Astrocyte of the hippocampus (primary cell): ENCODE measurements around the gene AFF3.

ENCODE experiments used
- DNase-seq: peaks from one replicate; pipeline ENCODE4 v3.0.0; 2011; ENCODE audit warnings: low read depth, low spot score

AFF3 gene

DNA sequence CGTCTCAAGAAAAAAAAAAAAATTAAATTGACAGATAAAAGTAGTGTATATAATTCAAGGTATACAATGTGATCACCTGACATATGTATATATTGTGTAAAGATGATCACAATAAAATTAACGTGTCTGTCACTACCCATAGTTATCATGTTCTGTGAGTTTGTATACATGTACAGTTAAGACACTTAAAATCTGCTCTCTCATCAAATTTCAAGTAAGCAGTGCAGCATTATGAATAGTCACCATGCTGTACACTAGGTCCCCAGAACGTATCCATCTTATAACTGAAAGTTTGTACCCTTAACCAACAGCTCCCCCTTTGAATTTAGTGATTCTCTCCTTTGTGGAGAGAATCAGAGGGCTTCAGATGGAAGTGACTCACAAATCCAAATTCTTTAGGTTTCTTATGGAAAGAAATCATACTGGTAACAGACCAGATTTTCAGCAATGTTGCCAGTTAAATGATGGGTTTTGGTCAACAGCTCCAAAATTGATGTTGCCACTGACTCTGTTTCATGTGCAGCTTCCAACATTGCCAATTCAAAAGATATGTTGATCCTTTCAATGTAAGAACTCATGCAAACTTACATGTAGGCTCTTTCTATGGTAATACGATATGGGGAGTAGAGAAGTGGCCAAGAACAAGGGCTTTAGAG is 281.5 kb downstream of the AFF3 start:
- DNase-seq, result no peak

DNA sequence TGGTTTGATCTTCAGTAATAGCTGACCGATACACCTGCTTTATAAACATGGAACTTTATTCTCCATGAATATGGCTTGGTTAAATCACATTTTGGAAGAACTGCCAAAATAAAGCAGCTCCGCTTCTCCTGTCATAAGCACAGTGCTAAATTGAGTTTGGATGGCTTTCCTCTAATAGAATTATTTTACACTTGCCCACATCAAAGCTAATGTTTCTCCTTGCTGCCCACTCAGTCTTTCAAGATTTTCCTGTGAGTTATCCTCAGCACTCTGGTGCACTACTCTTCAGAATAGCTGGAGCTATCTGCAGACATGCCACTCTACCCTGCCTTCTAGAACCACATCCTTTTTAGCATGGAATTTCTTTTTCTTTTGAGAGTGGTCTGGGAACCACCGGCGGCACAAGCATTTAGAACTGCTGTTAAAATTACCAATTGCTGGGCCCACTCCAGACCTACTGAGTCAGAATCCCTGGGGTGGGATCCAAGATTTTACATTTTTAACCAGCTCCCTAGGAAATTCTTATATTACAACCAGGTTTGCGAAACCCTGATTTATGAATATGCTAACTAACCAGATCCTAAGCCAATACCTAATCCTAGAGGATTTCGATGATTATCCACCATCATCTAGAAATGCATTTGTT is 283.3 kb downstream of the AFF3 start:
- DNase-seq, result peak; percentile 78

DNA sequence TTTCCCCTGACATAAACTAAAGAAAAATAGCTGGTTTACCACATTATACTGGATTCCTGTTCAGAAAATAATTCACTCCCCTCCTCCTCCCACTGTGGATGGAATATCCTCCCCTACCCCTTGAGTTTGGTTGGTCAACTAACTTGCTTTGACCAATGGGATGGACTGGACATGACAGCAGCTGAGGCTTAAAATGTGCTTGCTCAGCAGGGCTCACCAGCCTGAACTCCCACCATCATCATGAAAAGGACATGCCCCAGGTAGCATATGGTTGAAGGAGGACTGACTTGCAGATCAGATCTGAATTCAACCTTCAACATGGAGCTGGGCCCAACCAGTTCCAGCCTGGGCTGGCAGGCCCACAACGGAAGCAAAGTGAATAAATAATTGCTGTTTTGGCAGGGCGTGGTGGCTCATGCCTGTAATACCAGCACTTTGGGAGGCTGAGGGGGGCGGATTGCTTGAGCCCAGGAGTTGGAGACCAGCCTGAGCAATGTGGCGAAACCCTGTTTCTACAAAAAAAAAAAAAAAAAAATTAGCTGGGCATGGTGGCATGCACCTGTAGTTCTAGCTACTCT is 284.4 kb downstream of the AFF3 start:
- no peak for DNase-seq

DNA sequence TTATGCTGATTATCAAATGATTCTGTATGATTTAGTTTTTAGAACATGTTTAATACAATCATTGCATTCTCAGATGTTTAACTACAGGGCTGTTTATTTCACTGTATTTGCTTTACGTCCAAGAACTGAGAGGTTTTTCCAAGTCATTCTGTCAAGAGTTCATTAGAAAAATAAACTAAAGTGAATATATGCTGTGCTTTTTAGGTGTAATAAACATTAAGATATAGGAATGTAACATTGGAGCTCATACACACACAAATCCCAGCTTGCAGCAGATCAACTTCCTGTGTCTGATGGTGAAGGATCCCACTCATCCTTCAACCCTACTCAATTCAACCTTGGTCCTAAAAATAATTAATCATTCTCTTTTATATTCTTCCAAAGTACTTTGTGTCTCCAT is 285.0 kb downstream of the AFF3 start:
- no peak for DNase-seq

DNA sequence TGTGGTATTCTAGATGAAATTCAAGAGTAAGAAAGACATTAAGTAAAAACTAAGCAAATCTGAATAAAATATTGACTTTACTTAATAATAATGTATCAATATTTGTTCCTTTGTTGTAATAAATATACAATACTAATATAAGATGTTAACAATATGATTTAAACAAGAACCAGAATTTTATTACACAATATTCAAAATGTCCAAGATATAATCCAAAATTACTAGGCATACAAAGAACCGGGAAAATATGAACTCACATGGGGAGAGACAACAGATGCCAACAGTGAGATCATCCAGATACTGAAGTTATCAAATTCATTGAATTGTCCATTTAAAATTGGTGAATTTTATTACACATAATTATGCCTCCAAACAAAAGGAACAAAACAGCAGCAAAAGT is 286.3 kb downstream of the AFF3 start:
- DNase-seq, result no peak

DNA sequence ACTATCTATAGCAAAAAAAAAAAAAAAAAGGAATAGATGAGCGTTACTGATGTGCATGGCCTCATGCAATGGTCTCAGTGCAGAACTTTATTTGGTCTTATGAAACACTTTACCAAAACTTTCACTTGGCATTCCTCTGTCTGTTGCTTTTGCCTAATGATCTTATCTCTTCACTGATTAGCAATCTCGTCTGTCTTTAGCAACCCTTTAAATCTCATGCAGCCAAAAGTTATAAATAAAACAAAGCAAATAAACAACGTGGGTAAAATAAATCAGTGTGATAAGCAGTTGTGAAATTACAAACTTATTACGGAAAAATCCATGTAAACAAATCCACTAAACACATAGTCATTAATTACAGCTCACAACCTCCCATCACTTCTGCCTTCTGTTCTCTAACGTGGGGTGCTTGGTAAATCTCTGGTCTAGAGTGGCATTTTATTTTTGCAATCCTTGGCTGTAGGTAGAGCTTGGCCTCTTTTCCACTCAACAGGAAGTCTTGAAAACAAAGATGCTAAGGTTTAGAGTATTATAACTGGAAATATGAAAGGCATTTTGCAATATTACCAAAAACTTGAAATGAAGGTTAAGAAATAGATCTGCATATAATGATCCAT is 288.0 kb downstream of the AFF3 start:
- no peak for DNase-seq

DNA sequence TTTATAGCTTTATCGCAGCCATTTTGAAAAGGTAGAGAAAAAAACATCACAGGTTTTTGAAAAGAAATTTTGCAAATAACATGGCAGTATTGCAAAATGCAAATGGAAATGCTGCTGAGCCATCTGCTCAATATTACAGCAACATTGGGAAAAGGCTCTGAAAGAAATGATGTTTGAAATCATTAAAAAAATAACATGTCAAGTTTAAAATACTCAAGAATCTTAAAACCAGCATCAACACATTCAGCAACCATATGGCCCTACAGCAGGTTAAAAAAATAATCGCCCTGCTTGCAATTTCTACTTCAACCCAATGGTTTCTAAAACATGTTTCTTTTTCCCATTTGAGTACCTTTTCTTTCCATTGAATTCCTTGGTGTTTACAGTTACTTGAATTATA is 289.4 kb downstream of the AFF3 start:
- no peak for DNase-seq

DNA sequence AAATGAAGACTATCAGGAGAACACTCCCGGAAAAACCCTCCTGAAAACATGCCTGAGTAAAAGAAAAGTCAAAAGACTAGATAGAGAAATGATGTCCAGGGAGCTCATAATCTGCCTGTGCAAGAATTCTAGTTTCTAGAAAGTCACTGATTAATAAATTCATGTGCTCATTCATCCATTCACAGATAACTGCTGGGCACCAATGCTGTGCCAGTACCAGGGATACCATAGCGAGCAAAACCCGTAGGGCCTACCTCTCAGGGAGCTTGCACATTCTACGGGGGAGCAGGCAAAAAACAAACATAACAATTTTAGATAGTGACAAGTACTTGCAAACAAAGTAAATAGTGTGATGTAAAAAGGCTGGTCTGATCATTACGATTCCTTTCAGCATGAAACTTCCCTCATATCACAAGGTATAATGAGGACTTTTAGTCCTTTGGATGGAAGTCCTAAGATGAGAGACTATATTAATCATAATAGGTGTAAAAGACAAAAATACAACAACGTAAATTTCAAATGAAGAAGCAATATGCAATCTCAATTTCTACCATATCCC is 289.9 kb downstream of the AFF3 start:
- DNase-seq, result no peak

DNA sequence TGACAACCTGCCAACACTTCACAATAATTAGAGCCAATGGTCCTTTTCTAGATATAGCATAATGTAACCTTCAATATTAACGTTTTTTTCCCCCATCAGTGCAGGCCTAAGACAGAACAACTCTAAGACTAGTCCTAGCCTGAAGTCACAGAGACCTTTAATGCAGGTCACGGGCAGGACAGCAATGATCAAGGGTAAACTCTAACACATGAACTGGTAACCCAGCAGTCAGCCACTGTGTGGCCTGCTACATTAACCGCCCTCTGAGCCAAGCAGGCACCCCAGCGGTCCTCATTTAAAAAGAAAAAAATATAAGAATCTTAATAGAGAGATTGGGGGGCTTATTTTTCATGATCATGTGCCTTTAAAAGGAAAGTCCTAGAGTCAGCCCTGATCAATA is 290.6 kb downstream of the AFF3 start:
- DNase-seq, result no peak

DNA sequence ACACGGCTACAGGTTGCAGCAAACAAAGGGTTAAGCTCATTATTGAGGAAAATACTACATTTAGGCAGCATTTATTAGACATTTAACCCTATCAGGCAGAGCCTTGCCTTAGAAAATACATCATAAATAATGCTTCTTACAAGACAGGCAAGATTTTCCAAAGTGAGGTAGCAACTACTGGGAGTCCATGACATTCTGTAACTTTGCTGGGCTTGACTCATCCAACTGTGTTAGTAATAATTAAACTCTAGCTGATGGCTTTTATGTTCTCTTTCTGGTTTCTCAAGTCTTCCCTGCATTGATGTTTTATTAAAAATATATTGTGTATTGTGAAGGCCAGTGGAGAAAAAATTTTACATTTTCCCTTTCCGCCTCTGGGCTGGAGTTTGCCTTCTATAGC is 291.3 kb downstream of the AFF3 start:
- DNase-seq, result no peak

DNA sequence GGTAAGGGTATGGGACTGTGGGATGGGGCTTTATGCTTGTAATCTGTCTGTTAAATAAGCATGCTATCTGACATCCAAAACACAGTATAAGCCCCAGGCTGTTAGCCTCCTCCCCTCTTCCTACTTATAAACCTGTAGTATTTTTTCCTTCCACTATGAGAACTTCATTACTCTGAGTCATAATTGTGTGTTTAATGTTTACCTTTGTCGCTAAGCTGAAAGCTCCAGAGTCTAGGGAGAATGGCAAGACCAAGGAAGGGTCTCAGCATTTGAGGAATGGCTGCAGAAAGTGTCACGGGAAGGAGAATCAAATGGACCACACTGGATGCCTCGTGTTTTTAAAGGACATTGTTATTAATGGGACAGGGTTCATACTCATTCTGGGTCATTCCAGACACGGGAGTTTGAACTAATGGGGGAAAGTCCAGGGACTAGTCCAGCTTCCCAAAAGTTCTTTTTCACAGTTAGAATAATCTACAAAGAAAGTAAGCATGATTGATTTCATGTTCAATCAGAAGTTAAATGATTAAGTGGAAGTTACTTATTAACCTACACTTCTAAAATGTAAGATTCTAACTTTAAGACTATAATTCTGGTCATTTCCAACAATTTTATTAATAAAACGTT is 292.2 kb downstream of the AFF3 start:
- DNase-seq, result peak; percentile 23

DNA sequence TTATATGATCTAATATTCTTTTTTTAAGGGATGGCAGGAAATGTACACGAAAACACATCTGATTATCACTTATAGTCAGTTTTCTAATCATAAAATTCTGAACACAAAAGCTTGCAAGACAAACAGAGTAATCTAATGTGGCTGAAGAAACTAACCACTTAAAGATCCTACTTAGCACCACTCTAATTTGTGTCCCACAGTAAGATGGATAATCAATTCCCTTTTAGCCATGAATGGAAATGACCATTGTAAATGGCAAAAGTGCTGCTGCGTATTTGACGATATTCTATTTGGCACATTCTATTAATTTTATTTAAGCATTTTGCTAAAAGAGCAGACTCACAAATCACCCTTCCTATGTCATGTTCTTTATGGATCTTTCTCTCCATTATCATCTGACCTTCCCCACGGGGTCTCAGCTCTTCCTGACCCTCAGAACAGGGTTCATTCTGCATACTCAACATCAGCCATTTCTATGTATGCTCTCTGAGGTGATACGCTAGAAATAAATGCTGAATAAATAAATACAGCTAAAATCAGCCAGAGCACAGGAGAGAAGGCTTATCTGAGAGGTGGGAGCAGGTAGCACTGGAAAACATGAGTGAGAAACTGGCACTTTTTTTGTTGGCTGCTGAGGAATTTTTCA is 295.8 kb downstream of the AFF3 start:
- no peak for DNase-seq

DNA sequence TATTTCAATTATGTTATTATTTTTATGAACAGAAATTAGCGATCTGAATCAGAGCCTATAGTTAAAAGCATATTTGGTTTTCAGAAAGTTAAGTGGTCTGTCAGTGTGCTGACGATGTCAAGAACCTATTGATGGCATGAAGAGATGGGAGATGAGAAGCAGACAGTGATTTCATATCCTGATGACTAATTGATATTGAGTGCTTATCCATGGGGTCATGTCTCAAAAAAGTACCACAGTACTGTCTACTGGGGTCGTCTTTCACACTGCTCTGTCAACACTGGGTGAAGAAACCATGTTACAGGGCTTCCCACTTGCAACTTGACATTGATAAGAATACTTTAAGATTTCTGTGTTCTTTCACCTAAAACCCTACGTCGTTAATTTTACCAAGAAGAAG is 297.1 kb downstream of the AFF3 start:
- no peak for DNase-seq

DNA sequence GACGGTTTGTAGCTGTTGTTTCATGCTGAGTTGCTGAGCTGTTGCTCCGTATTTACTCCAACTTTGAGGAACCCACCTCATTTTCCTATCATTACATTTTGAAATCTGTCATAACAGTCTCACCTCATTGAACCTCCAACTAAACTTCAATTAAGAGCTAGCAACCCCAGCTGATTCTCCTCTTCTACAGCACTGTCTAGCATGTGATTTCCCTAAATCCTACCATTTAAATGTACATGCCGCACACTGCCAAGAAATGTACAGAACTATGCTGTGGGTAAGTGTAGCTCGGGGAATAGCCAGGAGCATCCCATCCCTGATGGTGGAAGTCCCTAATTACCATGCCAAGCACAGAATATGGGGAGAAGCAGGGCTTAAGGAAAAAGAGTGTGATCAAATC is 299.9 kb downstream of the AFF3 start:
- no peak for DNase-seq

DNA sequence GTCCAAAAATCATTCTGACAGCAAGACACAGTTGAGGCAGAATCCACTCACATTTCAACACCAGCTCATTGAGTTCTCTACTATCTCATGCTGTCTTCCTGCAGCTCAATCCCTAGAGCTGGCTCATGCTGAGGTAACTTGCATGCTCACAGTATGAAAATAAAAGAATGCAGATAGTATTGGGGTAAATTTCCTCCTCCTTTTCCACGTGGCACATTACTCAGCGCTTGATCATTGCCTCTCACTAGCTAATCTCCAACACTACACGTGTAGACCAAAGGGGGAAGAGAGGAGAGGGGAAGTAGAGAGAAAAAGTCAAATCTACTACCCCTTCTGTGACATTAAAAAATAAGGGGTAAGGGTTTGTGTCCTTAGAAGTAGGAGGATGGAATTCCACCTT is 300.6 kb downstream of the AFF3 start:
- DNase-seq, result peak; percentile 38

DNA sequence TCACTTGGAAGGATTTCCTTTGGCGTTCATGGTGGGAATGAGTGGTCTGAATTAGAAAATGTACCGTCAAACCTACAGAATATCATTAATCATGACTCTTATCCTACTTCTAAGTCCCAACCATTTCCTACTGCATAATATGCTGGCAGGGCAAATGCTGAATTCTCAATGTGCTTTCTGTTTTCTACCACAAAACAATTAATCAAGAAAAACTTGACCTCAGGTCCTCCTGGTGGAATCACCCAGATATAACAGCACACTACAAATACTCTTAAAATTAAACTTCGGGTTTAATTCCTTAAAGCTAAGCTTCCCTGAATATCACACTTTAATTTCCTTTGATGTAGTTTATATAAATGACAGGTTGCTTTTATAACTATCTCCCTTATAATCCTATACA is 301.6 kb downstream of the AFF3 start:
- no peak for DNase-seq

DNA sequence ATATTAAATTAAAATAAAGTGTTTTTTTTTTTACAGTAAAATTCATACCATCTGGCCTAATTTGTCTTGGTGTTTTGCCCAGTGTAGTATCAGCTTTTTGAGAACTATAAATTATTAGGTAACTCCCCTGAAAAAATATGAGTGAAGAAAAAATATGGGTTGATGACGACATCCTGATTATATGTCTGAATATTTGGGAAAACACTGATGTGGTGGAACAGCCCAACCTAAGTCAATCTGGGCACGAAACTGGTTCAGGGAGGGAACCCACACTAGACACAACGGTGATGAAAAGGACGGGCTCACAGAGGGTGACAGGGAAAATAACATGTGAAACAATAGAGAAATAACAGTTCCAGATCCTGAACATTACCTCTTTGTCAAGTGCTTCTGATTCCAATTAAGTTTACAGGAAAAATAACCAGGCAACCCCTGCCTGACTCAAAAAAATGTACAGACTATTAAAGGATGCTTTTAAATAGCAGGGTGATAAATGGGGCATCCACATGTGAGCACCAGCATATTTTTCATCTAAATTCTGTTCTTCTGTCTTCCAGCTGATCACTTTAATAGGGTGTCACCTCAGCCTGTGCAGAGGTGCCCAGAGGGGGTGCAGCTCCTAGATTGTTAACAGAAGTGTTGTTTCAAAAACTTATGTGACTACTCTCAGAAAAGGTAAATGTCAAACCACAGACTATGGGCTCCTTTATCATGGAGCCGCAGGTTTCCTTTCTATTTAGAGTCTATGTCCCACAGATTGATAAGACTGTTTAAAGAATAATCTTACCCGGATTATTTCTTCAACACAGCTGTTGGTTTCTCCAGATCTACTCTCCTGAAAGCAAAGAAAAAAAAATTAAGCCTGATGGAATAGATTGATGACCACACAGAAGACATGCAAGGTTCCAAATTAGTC is 305.4 kb downstream of the AFF3 start:
- DNase-seq, result no peak

DNA sequence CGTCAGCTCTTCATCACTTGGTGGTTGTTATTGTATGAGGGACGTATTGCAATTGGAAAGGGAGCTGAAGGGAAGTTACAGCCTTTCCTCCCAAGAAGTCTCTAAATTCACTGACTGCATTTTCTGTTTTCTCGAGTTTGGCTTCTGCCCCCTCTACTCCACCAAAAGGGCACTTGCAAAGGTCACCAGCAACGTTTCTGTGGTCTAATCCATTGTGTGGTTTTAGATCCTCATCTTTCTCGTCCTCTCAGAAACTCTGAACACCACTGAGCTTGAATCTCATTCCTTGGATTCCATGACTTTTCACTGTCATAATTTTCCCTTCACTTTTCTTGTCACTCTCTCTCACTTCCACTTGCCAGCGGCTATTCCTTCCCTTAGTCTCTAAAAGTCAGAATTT is 308.0 kb downstream of the AFF3 start:
- no peak for DNase-seq

DNA sequence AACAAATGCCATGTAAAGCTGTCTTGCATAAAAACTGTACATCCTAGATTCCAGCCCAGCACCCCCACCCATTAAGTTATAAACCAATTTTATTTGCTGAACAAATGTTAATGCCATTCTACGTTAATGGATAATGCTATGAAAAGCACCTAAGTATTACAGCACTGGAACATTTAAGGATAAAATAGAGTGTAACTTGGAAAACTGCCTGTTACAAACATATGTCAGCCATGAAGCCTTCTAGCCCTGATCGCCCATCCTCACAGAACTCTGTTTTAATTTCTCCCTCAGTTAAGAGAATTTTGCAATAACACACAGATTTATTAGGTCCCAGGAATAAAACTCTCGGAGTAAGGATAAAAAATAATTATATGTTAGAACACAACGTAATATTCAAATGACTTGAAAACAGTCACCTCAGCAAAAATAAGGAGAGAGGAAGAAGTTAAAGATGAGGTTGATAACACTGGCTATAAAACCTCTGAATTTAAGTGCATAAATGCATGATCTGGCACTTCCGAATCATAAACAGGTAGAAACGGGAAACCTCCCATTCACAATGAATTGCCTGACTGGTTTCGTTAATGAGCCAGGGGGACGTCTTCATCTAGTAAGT is 308.7 kb downstream of the AFF3 start:
- no peak for DNase-seq

DNA sequence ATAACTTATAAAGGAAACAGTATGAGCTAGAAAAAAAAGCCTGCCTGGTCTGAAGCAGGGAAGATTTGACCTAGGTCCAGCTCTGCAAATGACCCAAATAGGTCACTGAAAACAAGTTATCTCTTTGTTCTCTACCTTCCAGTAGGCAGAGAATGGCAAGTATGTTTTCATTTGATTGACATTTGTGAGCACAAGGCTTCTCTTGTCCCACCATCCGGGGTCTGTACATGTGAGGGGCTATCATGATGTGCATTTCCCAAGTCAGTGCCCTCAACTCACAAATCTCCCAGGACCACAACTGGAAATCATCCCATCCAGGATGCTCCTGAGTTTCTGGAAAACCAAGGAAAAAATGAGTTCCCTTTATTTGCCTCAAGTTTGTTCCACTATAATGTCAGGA is 309.5 kb downstream of the AFF3 start:
- DNase-seq, result no peak
